Colonic mucosa (tissue), 4 donors: ENCODE data around the gene CPXM2. TPM values are rescaled to one million over a fixed set of nuclear protein-coding genes. Genes with fewer than 3 reads are reported as not detected.

Experiments
- DNase-seq: peaks from one replicate; pipeline ENCODE4 v3.0.0-alpha.2; 2020
- H3K27ac ChIP-seq: fragments of 200-600 bp; one replicate; pipeline ENCODE4 v1.8.0; 2021
- H3K27me3 ChIP-seq: fragments of 200-600 bp; one replicate; pipeline ENCODE4 v1.8.0; 2021
- H3K36me3 ChIP-seq: fragments of 200-600 bp; one replicate; pipeline ENCODE4 v1.8.0; 2021
- H3K4me1 ChIP-seq: fragments of 200-600 bp; one replicate; pipeline ENCODE4 v1.8.0; 2021; ENCODE audit warnings: mild to moderate bottlenecking
- H3K4me3 ChIP-seq: fragments of 200-600 bp; one replicate; pipeline ENCODE4 v1.8.0; 2021
- H3K9ac ChIP-seq, 2 donors: one replicate each; pipeline ENCODE4 v1.7.0; 2013; ENCODE audit warnings: control low read depth in 2 of 2, low read depth in 2 of 2, low read length in 2 of 2
- H3K9me3 ChIP-seq: fragments of 200-600 bp; one replicate; pipeline ENCODE4 v1.8.0; 2021
- intact Hi-C: fragments of 100-400 bp; cut with DNase I; formaldehyde crosslinking; loops from one replicate; pipeline ENCODE4 v1.14.1; 2022
- total RNA-seq, 2 donors: library from RNA; stranded (reverse); fragmentation: NEBNext Ultra II Directional in 1 of 2; extraction: Animal tissue kit (Norgen Biotek cat#: 25700) in 1 of 2; gene quantifications; one replicate each; pipeline ENCODE4 v1.2.1, GENCODE V29; 2021
- TF ChIP-seq, protein P1 (sequence below): fragments of 200-600 bp; IDR thresholded peaks from one replicate; pipeline ENCODE4 v1.8.0; 2022; ENCODE audit warnings: antibody characterized with exemption, mild to moderate bottlenecking
- donor health status: healthy.
- donor health status: DM: no; HTN: no; CAD: no.
- donor health status: DM: no; HTN: no; CAD: no.

Gene CPXM2
- total RNA-seq, 2 donors from 2014 or later, result 5.8 to 12.9 TPM

DNA sequence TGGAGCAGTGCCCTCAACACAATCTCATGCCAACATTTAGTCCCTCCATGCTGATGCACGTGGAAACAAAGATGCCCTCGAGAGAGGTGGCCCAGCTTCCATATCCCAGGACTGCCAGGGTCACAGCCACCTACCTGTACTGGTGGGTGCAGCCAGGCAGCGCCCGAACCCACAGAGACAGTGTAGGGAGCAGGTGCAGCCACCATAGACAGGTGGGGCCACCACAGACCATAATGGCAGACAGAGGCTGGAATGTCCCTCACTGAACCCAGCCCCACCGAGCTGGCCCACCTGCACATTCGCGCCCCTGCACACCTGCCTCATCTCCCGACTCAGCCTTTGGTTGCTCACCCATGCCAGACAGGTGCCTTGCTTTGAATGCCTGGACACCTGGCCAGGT lies 18.3 kb upstream of the CPXM2 start:
- H3K9me3 ChIP-seq, result no peaks in the 10 kb centered on the region
- H3K4me3 ChIP-seq, result no peak overlapping the region
- DNase-seq, result no peak
- no peak overlapping the region for H3K27ac ChIP-seq
- no peaks in the 10 kb centered on the region for H3K4me1 ChIP-seq
- TF ChIP-seq, protein P1, sequence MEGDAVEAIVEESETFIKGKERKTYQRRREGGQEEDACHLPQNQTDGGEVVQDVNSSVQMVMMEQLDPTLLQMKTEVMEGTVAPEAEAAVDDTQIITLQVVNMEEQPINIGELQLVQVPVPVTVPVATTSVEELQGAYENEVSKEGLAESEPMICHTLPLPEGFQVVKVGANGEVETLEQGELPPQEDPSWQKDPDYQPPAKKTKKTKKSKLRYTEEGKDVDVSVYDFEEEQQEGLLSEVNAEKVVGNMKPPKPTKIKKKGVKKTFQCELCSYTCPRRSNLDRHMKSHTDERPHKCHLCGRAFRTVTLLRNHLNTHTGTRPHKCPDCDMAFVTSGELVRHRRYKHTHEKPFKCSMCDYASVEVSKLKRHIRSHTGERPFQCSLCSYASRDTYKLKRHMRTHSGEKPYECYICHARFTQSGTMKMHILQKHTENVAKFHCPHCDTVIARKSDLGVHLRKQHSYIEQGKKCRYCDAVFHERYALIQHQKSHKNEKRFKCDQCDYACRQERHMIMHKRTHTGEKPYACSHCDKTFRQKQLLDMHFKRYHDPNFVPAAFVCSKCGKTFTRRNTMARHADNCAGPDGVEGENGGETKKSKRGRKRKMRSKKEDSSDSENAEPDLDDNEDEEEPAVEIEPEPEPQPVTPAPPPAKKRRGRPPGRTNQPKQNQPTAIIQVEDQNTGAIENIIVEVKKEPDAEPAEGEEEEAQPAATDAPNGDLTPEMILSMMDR, result no peak
- H3K36me3 ChIP-seq, result no peaks in the 10 kb centered on the region
- intact Hi-C loops, result no loop called here
- H3K27me3 ChIP-seq, result no peaks in the 10 kb centered on the region
- H3K9ac ChIP-seq, result no peak overlapping the region

DNA sequence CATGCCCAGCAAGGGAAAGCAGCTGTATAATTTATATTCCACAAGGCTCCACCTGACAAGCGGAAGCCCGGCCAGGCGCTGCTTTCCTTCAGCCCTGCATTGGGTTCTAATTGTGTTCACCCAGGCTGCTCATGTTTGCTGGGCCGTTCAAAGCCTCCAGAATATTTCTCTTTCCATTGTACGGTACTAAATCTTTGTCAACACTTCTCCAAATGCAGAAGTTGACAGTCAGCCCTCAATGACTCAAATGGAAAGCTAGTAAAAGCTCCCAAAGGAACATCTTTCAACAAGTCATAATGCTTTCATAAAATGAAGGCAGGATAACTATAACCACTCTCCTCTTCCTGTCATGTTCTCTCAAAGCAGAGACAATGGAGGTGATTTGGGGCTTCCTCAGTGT lies 17.8 kb upstream of the CPXM2 start:
- no peak for DNase-seq
- TF ChIP-seq, protein P1, result no peak
- Histone ChIP-seq H3K27ac (no peak overlapping the region), H3K4me1 (no peaks in the 10 kb centered on the region), H3K4me3 (no peak overlapping the region), H3K9me3 (no peaks in the 10 kb centered on the region), H3K36me3 (no peaks in the 10 kb centered on the region), H3K27me3 (no peaks in the 10 kb centered on the region), H3K9ac (no peak overlapping the region)
- intact Hi-C loops, result no loop called here

DNA sequence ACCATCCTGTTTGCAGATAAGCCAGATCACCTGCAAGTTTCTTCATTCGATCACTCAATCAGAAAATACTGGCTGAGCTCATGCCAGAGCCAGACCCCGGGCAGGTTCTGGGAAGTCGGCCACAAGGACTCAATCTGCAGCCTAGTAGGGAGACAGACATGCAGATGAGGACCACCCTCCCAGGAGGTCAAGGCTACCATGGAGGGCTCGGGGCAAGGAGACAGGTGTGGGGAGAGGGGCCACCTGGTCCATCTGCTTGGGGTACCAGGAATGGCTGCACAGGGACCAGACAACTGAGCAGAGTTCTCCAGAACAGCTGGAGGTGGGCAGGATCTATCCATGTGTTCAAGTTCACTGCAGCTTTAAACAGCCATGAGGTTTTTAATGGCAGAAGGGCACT lies 16.8 kb upstream of the CPXM2 start:
- Histone ChIP-seq H3K9ac (no peak overlapping the region), H3K4me3 (no peak overlapping the region), H3K27me3 (no peaks in the 10 kb centered on the region), H3K9me3 (no peaks in the 10 kb centered on the region), H3K4me1 (no peaks in the 10 kb centered on the region), H3K36me3 (no peaks in the 10 kb centered on the region), H3K27ac (no peak overlapping the region)
- DNase-seq, result no peak
- TF ChIP-seq, protein P1, result no peak
- intact Hi-C loops, result no loop called here

DNA sequence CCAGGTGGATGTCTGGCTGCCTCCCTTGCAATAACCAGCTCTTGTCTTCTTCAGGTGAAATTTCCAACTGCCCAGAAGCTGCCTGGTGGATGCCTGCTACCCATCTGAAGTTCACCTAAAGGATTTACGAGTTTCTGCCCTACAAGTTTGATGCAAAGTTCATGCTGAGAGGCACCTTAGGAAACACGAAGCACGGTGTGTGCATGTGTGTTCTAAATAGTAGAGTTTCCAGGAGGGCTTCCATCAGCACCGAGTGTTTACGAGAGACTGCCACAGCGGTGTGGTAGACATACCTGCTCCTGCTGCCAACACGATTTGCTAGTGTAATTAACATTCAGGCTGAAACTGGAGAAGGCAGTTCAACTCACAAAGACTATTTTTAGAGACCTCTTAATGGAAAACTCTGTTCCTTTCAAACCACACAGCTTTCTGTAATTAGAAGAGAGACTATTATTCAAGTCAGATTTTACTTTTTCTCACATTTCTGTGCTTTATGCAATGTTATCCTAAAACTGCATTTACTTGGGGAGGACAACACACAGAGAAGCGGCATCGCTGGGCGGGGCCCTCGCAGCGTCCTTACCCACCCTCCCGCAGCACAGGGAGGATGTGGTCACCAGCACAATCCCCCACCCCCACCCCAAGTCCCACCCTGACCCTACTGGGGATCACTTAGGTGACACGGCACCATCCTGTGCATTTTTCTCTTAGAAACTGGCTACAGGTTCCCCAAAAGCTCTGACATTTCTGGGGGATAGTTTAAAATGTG lies 15.5 kb upstream of the CPXM2 start:
- no peak for DNase-seq
- TF ChIP-seq, protein P1, result no peak
- H3K27ac ChIP-seq, result no peak overlapping the region
- H3K27me3 ChIP-seq, result no peaks in the 10 kb centered on the region
- H3K36me3 ChIP-seq, result no peaks in the 10 kb centered on the region
- intact Hi-C loops, result no loop called here
- no peaks in the 10 kb centered on the region for H3K9me3 ChIP-seq
- H3K4me1 ChIP-seq, result no peaks in the 10 kb centered on the region
- H3K4me3 ChIP-seq, result no peak overlapping the region
- H3K9ac ChIP-seq, result no peak overlapping the region

DNA sequence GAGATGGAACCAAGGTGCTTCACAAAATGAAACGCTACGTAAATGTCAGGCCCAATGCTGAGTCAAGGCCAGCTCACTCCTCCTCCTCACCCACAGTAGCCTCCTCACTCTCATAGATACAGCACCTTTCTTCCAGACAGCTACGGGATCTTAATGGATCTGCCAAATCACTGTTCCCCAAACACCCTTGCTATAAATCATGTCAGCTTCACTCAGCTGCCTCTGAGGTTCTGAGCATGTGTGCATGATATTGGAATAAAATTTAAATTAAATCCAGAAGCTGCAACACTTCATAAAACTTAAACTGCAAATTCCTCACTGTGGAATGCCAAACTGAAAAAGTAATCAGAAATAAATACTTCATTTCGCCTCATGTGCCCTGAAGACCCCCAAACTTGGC lies 14.7 kb upstream of the CPXM2 start:
- DNase-seq, result no peak
- Histone ChIP-seq H3K9me3 (no peaks in the 10 kb centered on the region), H3K9ac (no peak overlapping the region), H3K36me3 (no peaks in the 10 kb centered on the region), H3K4me3 (no peak overlapping the region), H3K27ac (no peak overlapping the region), H3K27me3 (no peaks in the 10 kb centered on the region), H3K4me1 (no peaks in the 10 kb centered on the region)
- intact Hi-C loops, result no loop called here
- TF ChIP-seq, protein P1, result no peak
